ENCODE data around the gene RPS28. TPM values are rescaled to one million over a fixed set of nuclear protein-coding genes. Genes with fewer than 3 reads are reported as not detected.

Gene RPS28
- total RNA-seq, 1 donor: 951 TPM

GRCh38 chr19:8319807-8320520, 1.3 kb upstream of the RPS28 start:
- no peak for DNase-seq (ENCODE audit: low read depth in 2 of 3, low spot score in 2 of 3)

- DNase-seq (ENCODE audit: low read depth in 2 of 3, low spot score in 2 of 3): peak in 2 of 3 donors; percentile 17 to 36
These were observed 681 bp upstream of the RPS28 start for GRCh38 chr19:8320564-8321066.

- no peak for DNase-seq (ENCODE audit: low read depth in 2 of 3, low spot score in 2 of 3)
These were observed 816 bp downstream of the RPS28 start for GRCh38 chr19:8321986-8322637.

- no peak for DNase-seq (ENCODE audit: low read depth in 2 of 3, low spot score in 2 of 3)
These were observed 1.3 kb downstream of the RPS28 start for GRCh38 chr19:8322638-8322997.

GRCh38 chr19:8323781-8324185, 2.5 kb downstream of the RPS28 start:
- peak in 2 of 3 donors; percentile 41 to 65 for DNase-seq (ENCODE audit: low read depth in 2 of 3, low spot score in 2 of 3)

- DNase-seq (ENCODE audit: low read depth in 2 of 3, low spot score in 2 of 3): no peak
These were observed 3.1 kb downstream of the RPS28 start for GRCh38 chr19:8324186-8325050.

- no peak for DNase-seq (ENCODE audit: low read depth in 2 of 3, low spot score in 2 of 3)
These were observed 4.2 kb downstream of the RPS28 start for GRCh38 chr19:8325454-8325853.

- DNase-seq (ENCODE audit: low read depth in 2 of 3, low spot score in 2 of 3): no peak
These were observed 8.7 kb downstream of the RPS28 start for GRCh38 chr19:8329996-8330395.

GRCh38 chr19:8331263-8331845, 10.1 kb downstream of the RPS28 start:
- DNase-seq (ENCODE audit: low read depth in 2 of 3, low spot score in 2 of 3): no peak

GRCh38 chr19:8332976-8333766, 11.9 kb downstream of the RPS28 start:
- no peak for DNase-seq (ENCODE audit: low read depth in 2 of 3, low spot score in 2 of 3)

GRCh38 chr19:8333767-8334457, 12.6 kb downstream of the RPS28 start:
- no peak for DNase-seq (ENCODE audit: low read depth in 2 of 3, low spot score in 2 of 3)

GRCh38 chr19:8334458-8335342, 13.4 kb downstream of the RPS28 start:
- peak in 1 of 3 donors; percentile 55 for DNase-seq (ENCODE audit: low read depth in 2 of 3, low spot score in 2 of 3)

- no peak for DNase-seq (ENCODE audit: low read depth in 2 of 3, low spot score in 2 of 3)
These were observed 14.2 kb downstream of the RPS28 start for GRCh38 chr19:8335343-8336071.

- DNase-seq (ENCODE audit: low read depth in 2 of 3, low spot score in 2 of 3): no peak
These were observed 14.8 kb downstream of the RPS28 start for GRCh38 chr19:8336072-8336569.

- peak in 1 of 3 donors; percentile 33 for DNase-seq (ENCODE audit: low read depth in 2 of 3, low spot score in 2 of 3)
These were observed 15.4 kb downstream of the RPS28 start for GRCh38 chr19:8336660-8337059.

- DNase-seq (ENCODE audit: low read depth in 2 of 3, low spot score in 2 of 3): no peak
These were observed 16.4 kb downstream of the RPS28 start for GRCh38 chr19:8337728-8338127.

- no peak for DNase-seq (ENCODE audit: low read depth in 2 of 3, low spot score in 2 of 3)
These were observed 17.5 kb downstream of the RPS28 start for GRCh38 chr19:8338835-8339234.

Data from hematopoietic multipotent progenitor cell (in vitro differentiated cells).